Natural killer cell (primary cell): ENCODE measurements around the gene PRR19. TPM values are rescaled to one million over a fixed set of nuclear protein-coding genes. Genes with fewer than 3 reads are reported as not detected.

Experiments used
- ATAC-seq, 3 donors: fragments of 150-1000 bp in 2 of 3; fragments of 200-7000 bp in 1 of 3; cut with Tn5 transposase; 1 replicate in 1 of 3; 2 replicates in 2 of 3; pipeline ENCODE4 v1.10.0; 2021; ENCODE audit warnings: mild to moderate bottlenecking in 2 of 3, moderate library complexity in 2 of 3
- DNase-seq, 2 donors: peaks; one replicate each; pipeline versions ENCODE4 v3.0.0 to v3.0.0-alpha.2; 2013 to 2021; ENCODE audit warnings: mixed read lengths in 1 of 2
- H3K27ac ChIP-seq: one replicate; pipeline ENCODE4 v1.5.1; 2013; ENCODE audit warnings: mild to moderate bottlenecking, low read length
- H3K27me3 ChIP-seq: one replicate; pipeline ENCODE4 v1.6.1; 2013; ENCODE audit warnings: low read length; ENCODE audit not compliant: control insufficient read depth, insufficient read depth
- H3K36me3 ChIP-seq: one replicate; pipeline ENCODE4 v1.6.1; 2013; ENCODE audit warnings: low read length; ENCODE audit not compliant: control insufficient read depth, insufficient read depth
- H3K4me1 ChIP-seq: one replicate; pipeline ENCODE4 v1.6.1; 2013; ENCODE audit warnings: low read length; ENCODE audit not compliant: control insufficient read depth, insufficient read depth
- H3K4me3 ChIP-seq: one replicate; pipeline ENCODE4 v1.5.1; 2013; ENCODE audit warnings: low read length
- H3K9me3 ChIP-seq: one replicate; pipeline ENCODE4 v1.6.1; 2013; ENCODE audit warnings: low read length; ENCODE audit not compliant: control insufficient read depth, insufficient read depth
- H3K27ac Mint-ChIP-seq, 2 donors: one replicate each; pipeline ENCODE4 v1.8.0; 2022; ENCODE audit warnings: mild to moderate bottlenecking in 2 of 2, mixed read lengths in 2 of 2, moderate library complexity in 1 of 2
- H3K27me3 Mint-ChIP-seq, 2 donors: one replicate each; pipeline ENCODE4 v1.8.0; 2022; ENCODE audit warnings: low read depth in 2 of 2, mixed read lengths in 2 of 2
- H3K36me3 Mint-ChIP-seq: one replicate; pipeline ENCODE4 v1.8.0; 2022; ENCODE audit warnings: mixed read lengths
- H3K4me1 Mint-ChIP-seq, 2 donors: one replicate each; pipeline ENCODE4 v1.8.0; 2022; ENCODE audit warnings: mixed read lengths in 2 of 2
- H3K4me3 Mint-ChIP-seq: one replicate; pipeline ENCODE4 v1.8.0; 2022; ENCODE audit warnings: mild to moderate bottlenecking, moderate library complexity, mixed read lengths
- H3K9me3 Mint-ChIP-seq, 2 donors: one replicate each; pipeline ENCODE4 v1.8.0; 2022; ENCODE audit warnings: mixed read lengths in 2 of 2
- CTCF ChIP-seq: fragments of 200-600 bp; IDR thresholded peaks from one replicate; pipeline ENCODE4 v1.8.0; 2022; ENCODE audit warnings: antibody characterized with exemption
- WGBS: methylation state at CpG from one replicate; pipeline ENCODE4 v1.1.7; 2013; ENCODE audit warnings: missing lambda C conversion rate; ENCODE audit not compliant: insufficient coverage; 5-methylcytosine and 5-hydroxymethylcytosine counted together
- intact Hi-C: fragments of 100-400 bp; cut with micrococcal nuclease; formaldehyde crosslinking; loops from one replicate; pipeline ENCODE4 v1.14.2; 2022
- total RNA-seq, 4 donors: library from RNA; stranded (reverse); fragments of 120-200 nt in 1 of 4; gene quantifications; one replicate each; pipeline versions ENCODE4 v1.2.3 to v1.2.4, GENCODE V29; 2013 to 2022

PRR19 gene
- total RNA-seq, 3 donors from 2014 or later (not counting 1 experiment from before 2014, with no cell fraction given): not detected

- intact Hi-C loops: no loop called here
- no peaks in the 10 kb centered on the region for H3K36me3 Mint-ChIP-seq
- H3K9me3 Mint-ChIP-seq: no peaks in the 10 kb centered on the region
- no peak overlapping the region for H3K4me3 Mint-ChIP-seq
- no peak for TF ChIP-seq CTCF
- Histone ChIP-seq H3K27me3 (no peaks in the 10 kb centered on the region), H3K27ac (no peak overlapping the region), H3K9me3 (no peaks in the 10 kb centered on the region), H3K36me3 (peaks cover 3% of the 10 kb centered on the region), H3K4me1 (peaks cover 4% of the 10 kb centered on the region), H3K4me3 (no peak overlapping the region)
- no peaks in the 10 kb centered on the region for H3K4me1 Mint-ChIP-seq
- ATAC-seq (no peak), DNase-seq (no peak)
- no peak overlapping the region for H3K27ac Mint-ChIP-seq
- no peaks in the 10 kb centered on the region for H3K27me3 Mint-ChIP-seq
- 93% methylated on average over 14 of the region's 14 CpGs for WGBS
These were observed 46.3 kb downstream of the PRR19 start for GRCh38 chr19:42348211-42348610.

GRCh38 chr19:42349378-42350107 lies 47.6 kb downstream of the PRR19 start:
- Histone ChIP-seq H3K27me3 (no peaks in the 10 kb centered on the region), H3K36me3 (peaks cover 7% of the 10 kb centered on the region), H3K27ac (no peak overlapping the region), H3K4me1 (peaks cover 4% of the 10 kb centered on the region), H3K4me3 (no peak overlapping the region), H3K9me3 (no peaks in the 10 kb centered on the region)
- Mint-ChIP-seq H3K4me3 (no peak overlapping the region), H3K27me3 (no peaks in the 10 kb centered on the region), H3K36me3 (no peaks in the 10 kb centered on the region), H3K27ac (no peak overlapping the region), H3K9me3 (no peaks in the 10 kb centered on the region), H3K4me1 (peaks cover 0 to 5% of the 10 kb centered on the region in 2 donors)
- intact Hi-C loops: no loop called here
- WGBS: 97% methylated on average over 14 of the region's 14 CpGs
- TF ChIP-seq CTCF: no peak
- DNase-seq: no peak
- no peak for ATAC-seq

GRCh38 chr19:42350417-42350816 lies 48.5 kb downstream of the PRR19 start:
- 86% methylated on average over 3 of the region's 3 CpGs for WGBS
- no peak for TF ChIP-seq CTCF
- H3K27me3 Mint-ChIP-seq: no peaks in the 10 kb centered on the region
- Histone ChIP-seq H3K4me1 (peaks cover 4% of the 10 kb centered on the region), H3K9me3 (no peaks in the 10 kb centered on the region), H3K36me3 (peaks cover 8% of the 10 kb centered on the region), H3K4me3 (no peak overlapping the region), H3K27ac (no peak overlapping the region), H3K27me3 (no peaks in the 10 kb centered on the region)
- H3K27ac Mint-ChIP-seq: no peak overlapping the region
- no peaks in the 10 kb centered on the region for H3K36me3 Mint-ChIP-seq
- no peaks in the 10 kb centered on the region for H3K9me3 Mint-ChIP-seq
- no peak overlapping the region for H3K4me3 Mint-ChIP-seq
- DNase-seq (no peak), ATAC-seq (no peak)
- intact Hi-C loops: no loop called here
- H3K4me1 Mint-ChIP-seq: peaks cover 0 to 5% of the 10 kb centered on the region in 2 donors
